A549 (cell line): ENCODE measurements around the gene PSMD1. TPM values are rescaled to one million over a fixed set of nuclear protein-coding genes. Genes with fewer than 3 reads are reported as not detected.

Experiments
- ATAC-seq, 2 experiments: fragments of 200-7000 bp in 1 of 2; fragments of >200 bp in 1 of 2; cut with Nextera tagmentation in 1 of 2; cut with Tn5 transposase in 1 of 2; 3 replicates each; pipeline versions ENCODE4 v1.8.0 to v1.9.1; 2018 to 2020; ENCODE audit warnings: mild to moderate bottlenecking in 1 of 2, moderate library complexity in 1 of 2
- CTCF ChIA-PET: fragments of 300-600 bp; sonication (Branson Sonifier 250); formaldehyde crosslinking; extraction: SDS; loops from one replicate; lab custom pipeline; 2021; ENCODE audit warnings: antibody characterized with exemption, inconsistent platforms; lab: Yijun Ruan, JAX
- POLR2A ChIA-PET: fragments of 350-600 bp; formaldehyde crosslinking; extraction: SDS; loops from one replicate; lab custom pipeline; 2021; ENCODE audit warnings: antibody characterized with exemption, inconsistent platforms; lab: Yijun Ruan, JAX
- DNase-seq, 2 experiments: peaks; one replicate each; pipeline versions ENCODE4 v3.0.0 to v3.0.0-alpha.2; 2011 to 2016; ENCODE audit warnings: low read depth in 1 of 2, low spot score in 1 of 2
- FAIRE-seq: peaks from 2 replicates; lab custom pipeline; 2011; peaks lifted over from hg19 to GRCh38; lab: Jason Lieb, UNC
- H3K27ac ChIP-seq, 2 experiments: fragments of >200 bp; sonication (Bioruptor Twin); formaldehyde crosslinking; 3 replicates each; pipeline ENCODE4 v1.5.1; 2016 to 2017
- H3K4me1 ChIP-seq: fragments of >200 bp; sonication (Bioruptor Twin); formaldehyde crosslinking; 3 replicates; pipeline ENCODE4 v1.6.1; 2016
- H3K4me2 ChIP-seq: fragments of >200 bp; sonication (Bioruptor Twin); formaldehyde crosslinking; 3 replicates; pipeline ENCODE4 v1.6.1; 2016
- H3K4me3 ChIP-seq: fragments of >200 bp; sonication (Bioruptor Twin); formaldehyde crosslinking; 3 replicates; pipeline ENCODE4 v1.5.1; 2016
- H3K9me3 ChIP-seq: fragments of >200 bp; sonication (Bioruptor Twin); formaldehyde crosslinking; 3 replicates; pipeline ENCODE4 v1.6.1; 2016
- CBX2 ChIP-seq: fragments of 200-600 bp; sonication (generic); IDR thresholded peaks from 2 replicates; pipeline ENCODE4 v1.6.1; 2016; ENCODE audit warnings: low read depth, mild to moderate bottlenecking, borderline replicate concordance
- CBX8 ChIP-seq: fragments of 200-600 bp; sonication (generic); IDR thresholded peaks from 2 replicates; pipeline ENCODE4 v1.6.1; 2016
- CHD2 ChIP-seq: fragments of 150-350 bp; IDR thresholded peaks from 2 replicates; pipeline ENCODE4 v1.6.1; 2014; ENCODE audit warnings: low read length; ENCODE audit not compliant: partially characterized antibody
- EP300 ChIP-seq, 2 experiments: fragments of >200 bp; sonication (Bioruptor Twin); formaldehyde crosslinking; IDR thresholded peaks; 2 replicates in 1 of 2; 3 replicates in 1 of 2; pipeline ENCODE4 v1.6.1; 2016 to 2017
- ESRRA ChIP-seq: fragments of 150-350 bp; IDR thresholded peaks from 2 replicates; pipeline ENCODE4 v1.6.1; 2014; ENCODE audit warnings: mild to moderate bottlenecking, low read length, borderline replicate concordance
- HEYL ChIP-seq: fragments of 250-450 bp; sonication (Bioruptor Pico); IDR thresholded peaks from 2 replicates; pipeline ENCODE4 v1.8.0; 2021; ENCODE audit warnings: mild to moderate bottlenecking, moderate library complexity
- JUN ChIP-seq, 2 experiments: fragments of >200 bp; sonication (Bioruptor Twin); formaldehyde crosslinking; IDR thresholded peaks; 2 replicates in 1 of 2; 3 replicates in 1 of 2; pipeline ENCODE4 v1.6.1; 2016 to 2017
- KDM5A ChIP-seq: fragments of 200-600 bp; sonication (generic); IDR thresholded peaks from 2 replicates; pipeline ENCODE4 v1.6.1; 2016; ENCODE audit warnings: antibody characterized with exemption, mild to moderate bottlenecking
- MAZ ChIP-seq: fragments of 150-350 bp; IDR thresholded peaks from 2 replicates; pipeline ENCODE4 v1.6.1; 2014; ENCODE audit warnings: antibody characterized with exemption, low read depth, low read length, borderline replicate concordance
- MYC ChIP-seq: IDR thresholded peaks from 2 replicates; pipeline ENCODE4 v1.6.1; 2012; ENCODE audit warnings: mild to moderate bottlenecking, inconsistent platforms, low read length, improper control_type of control experiment, borderline replicate concordance
- NPAS2 ChIP-seq: fragments of 250-450 bp; sonication (Bioruptor Pico); IDR thresholded peaks from 2 replicates; pipeline ENCODE4 v1.8.0; 2022; ENCODE audit warnings: mild to moderate bottlenecking, moderate library complexity, borderline replicate concordance
- NR3C1 ChIP-seq: fragments of >200 bp; sonication (Bioruptor Twin); formaldehyde crosslinking; IDR thresholded peaks from 3 replicates; pipeline ENCODE4 v1.6.1; 2017
- PBX3 ChIP-seq: IDR thresholded peaks from 2 replicates; pipeline ENCODE4 v1.6.1; 2012
- POLR2A ChIP-seq: IDR thresholded peaks from 2 replicates; pipeline ENCODE4 v1.6.1; 2012; ENCODE audit warnings: mild to moderate bottlenecking, low read length
- RAD21 ChIP-seq, 2 experiments: fragments of >200 bp in 1 of 2; sonication (Bioruptor Twin) in 1 of 2; formaldehyde crosslinking in 1 of 2; IDR thresholded peaks in 1 of 2; conservative IDR thresholded peaks in 1 of 2; 2 replicates in 1 of 2; 3 replicates in 1 of 2; pipeline ENCODE4 v1.6.1; 2012 to 2018; ENCODE audit warnings: inconsistent platforms in 1 of 2
- RCOR1 ChIP-seq: fragments of 150-350 bp; IDR thresholded peaks from 2 replicates; pipeline ENCODE4 v1.6.1; 2014; ENCODE audit warnings: antibody characterized with exemption, low read length, low read depth
- RFX5 ChIP-seq: fragments of 450-650 bp; IDR thresholded peaks from 2 replicates; pipeline ENCODE4 v1.7.1; 2014; ENCODE audit warnings: antibody characterized with exemption, mild to moderate bottlenecking, moderate library complexity
- SREBF2 ChIP-seq: fragments of 450-650 bp; IDR thresholded peaks from 2 replicates; pipeline ENCODE4 v1.6.1; 2014; ENCODE audit warnings: mild to moderate bottlenecking, moderate library complexity
- ZC3H11A ChIP-seq: fragments of 450-650 bp; IDR thresholded peaks from 2 replicates; pipeline ENCODE4 v1.6.1; 2014; ENCODE audit warnings: antibody characterized with exemption, mild to moderate bottlenecking
- ZSCAN20 ChIP-seq: fragments of 250-450 bp; sonication (Bioruptor Pico); IDR thresholded peaks from 2 replicates; pipeline ENCODE4 v1.8.0; 2022; ENCODE audit warnings: mild to moderate bottlenecking, moderate library complexity
- whole genome bisulfite sequencing: methylation state at CpG from one replicate; pipeline ENCODE4 v1.1.6; 2017; ENCODE audit errors: missing lambda C conversion rate; 5-methylcytosine and 5-hydroxymethylcytosine counted together
- polyA plus RNA-seq, 4 experiments: library from polyadenylated mRNA; depleted of rRNA in 3 of 4; stranded (reverse); fragments of >200 nt; fragmentation: RNase III in 1 of 4; extraction: RNeasy Plus Mini Kit Qiagen cat#74134 plus additional on column Dnase treatment in 1 of 4; gene quantifications; 2 replicates in 3 of 4; 3 replicates in 1 of 4; pipeline ENCODE4 v1.2.3, GENCODE V29; 2011 to 2017
- TF ChIP-seq, protein P1 (sequence below): fragments of 250-450 bp; sonication (Bioruptor Pico); IDR thresholded peaks from 2 replicates; pipeline ENCODE4 v1.5.0; 2021; ENCODE audit warnings: mild to moderate bottlenecking, moderate library complexity, borderline replicate concordance
- TF ChIP-seq, protein P2 (sequence below): fragments of 150-350 bp; IDR thresholded peaks from 2 replicates; pipeline ENCODE4 v1.6.1; 2014; ENCODE audit warnings: low read depth, mild to moderate bottlenecking, low read length
- TF ChIP-seq, protein P3 (sequence below): fragments of 200-600 bp; sonication (generic); IDR thresholded peaks from 2 replicates; pipeline ENCODE4 v1.6.1; 2016; ENCODE audit warnings: antibody characterized with exemption, mild to moderate bottlenecking, moderate library complexity

Gene PSMD1
- polyA plus RNA-seq, 2 of the 4 experiments (the other 2 are of a cell fraction) = 122 to 248 TPM

DNA sequence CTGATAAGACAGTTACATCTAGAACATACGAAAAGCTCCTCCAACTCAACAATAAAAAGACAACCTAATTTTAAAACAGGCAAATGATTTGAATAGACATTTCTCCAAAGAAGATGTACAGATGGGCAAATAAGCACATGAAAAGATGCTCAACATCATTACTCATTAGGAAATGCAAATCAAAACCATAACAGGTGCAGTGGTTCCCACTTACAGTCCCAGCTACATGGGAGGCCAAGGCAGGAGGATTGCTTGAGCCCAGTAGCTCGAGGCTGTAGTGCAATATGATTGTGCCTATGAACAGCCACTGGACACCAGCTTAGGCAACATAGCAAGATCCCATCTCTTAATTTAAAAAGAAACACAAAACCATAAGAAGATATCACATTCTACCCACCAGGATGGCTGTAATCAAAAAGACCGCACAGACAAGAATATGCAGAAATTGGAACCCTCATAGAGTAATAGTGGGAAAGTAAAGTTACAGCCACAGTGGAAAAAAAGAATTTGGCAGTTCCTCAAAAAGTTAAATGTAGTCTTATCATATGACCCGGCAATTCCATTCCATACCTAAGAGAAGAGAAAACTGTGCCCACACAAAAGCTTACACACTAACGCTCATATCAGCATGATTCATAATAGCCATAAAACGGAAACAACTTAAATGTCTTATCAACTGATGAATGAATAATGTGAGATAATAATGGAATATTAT lies 111.2 kb downstream of the PSMD1 start (continued):
- TF ChIP-seq PBX3 (no peak), POLR2A (no peak)

- FAIRE-seq (no peak), DNase-seq (no peak), ATAC-seq (no peak)
- ChIA-PET POLR2A (no interaction called here), CTCF (interaction anchor here (1.5 kb wide), 1 partner anchor 14 kb away, joined by 4 read pairs; no protein-coding TSS in a partner anchor)
- Histone ChIP-seq H3K4me2 (no peak overlapping the region), H3K9me3 (no peaks in the 10 kb centered on the region), H3K4me1 (no peaks in the 10 kb centered on the region), H3K4me3 (no peak overlapping the region), H3K27ac (no peak overlapping the region)
- 91% methylated on average over 4 of the region's 4 CpGs for whole genome bisulfite sequencing
- no peak for TF ChIP-seq CHD2
- TF ChIP-seq EP300 (IDR thresholded peaks at IDR 0.05) = no peak
- no peak for TF ChIP-seq ZSCAN20 (CRISPR knock-in tag)
- no peak for TF ChIP-seq ZC3H11A
- TF ChIP-seq, protein P1, sequence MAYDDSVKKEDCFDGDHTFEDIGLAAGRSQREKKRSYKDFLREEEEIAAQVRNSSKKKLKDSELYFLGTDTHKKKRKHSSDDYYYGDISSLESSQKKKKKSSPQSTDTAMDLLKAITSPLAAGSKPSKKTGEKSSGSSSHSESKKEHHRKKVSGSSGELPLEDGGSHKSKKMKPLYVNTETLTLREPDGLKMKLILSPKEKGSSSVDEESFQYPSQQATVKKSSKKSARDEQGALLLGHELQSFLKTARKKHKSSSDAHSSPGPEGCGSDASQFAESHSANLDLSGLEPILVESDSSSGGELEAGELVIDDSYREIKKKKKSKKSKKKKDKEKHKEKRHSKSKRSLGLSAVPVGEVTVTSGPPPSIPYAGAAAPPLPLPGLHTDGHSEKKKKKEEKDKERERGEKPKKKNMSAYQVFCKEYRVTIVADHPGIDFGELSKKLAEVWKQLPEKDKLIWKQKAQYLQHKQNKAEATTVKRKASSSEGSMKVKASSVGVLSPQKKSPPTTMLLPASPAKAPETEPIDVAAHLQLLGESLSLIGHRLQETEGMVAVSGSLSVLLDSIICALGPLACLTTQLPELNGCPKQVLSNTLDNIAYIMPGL (CRISPR knock-in tag) = no peak
- TF ChIP-seq RCOR1 = no peak
- TF ChIP-seq ESRRA = no peak
- no peak for TF ChIP-seq CBX2
- TF ChIP-seq, protein P2, sequence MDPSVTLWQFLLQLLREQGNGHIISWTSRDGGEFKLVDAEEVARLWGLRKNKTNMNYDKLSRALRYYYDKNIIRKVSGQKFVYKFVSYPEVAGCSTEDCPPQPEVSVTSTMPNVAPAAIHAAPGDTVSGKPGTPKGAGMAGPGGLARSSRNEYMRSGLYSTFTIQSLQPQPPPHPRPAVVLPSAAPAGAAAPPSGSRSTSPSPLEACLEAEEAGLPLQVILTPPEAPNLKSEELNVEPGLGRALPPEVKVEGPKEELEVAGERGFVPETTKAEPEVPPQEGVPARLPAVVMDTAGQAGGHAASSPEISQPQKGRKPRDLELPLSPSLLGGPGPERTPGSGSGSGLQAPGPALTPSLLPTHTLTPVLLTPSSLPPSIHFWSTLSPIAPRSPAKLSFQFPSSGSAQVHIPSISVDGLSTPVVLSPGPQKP = no peak
- TF ChIP-seq, all 56 proteins: peak for 0
These were observed 111.9 kb downstream of the PSMD1 start for GRCh38 chr2:231168460-231169139.

- Histone ChIP-seq H3K4me3 (no peak overlapping the region), H3K4me1 (no peaks in the 10 kb centered on the region), H3K27ac (no peak overlapping the region), H3K9me3 (no peaks in the 10 kb centered on the region), H3K4me2 (no peak overlapping the region)
- DNase-seq (no peak), FAIRE-seq (no peak), ATAC-seq (no peak)
- no peak for TF ChIP-seq RFX5
- no peak for TF ChIP-seq RAD21 (conservative IDR thresholded peaks at IDR 0.05 in 1 of 2, IDR thresholded peaks at IDR 0.05 in 1 of 2)
- no peak for TF ChIP-seq HEYL
- no peak for TF ChIP-seq KDM5A
- no peak for TF ChIP-seq SREBF2
- TF ChIP-seq NR3C1 = no peak
- TF ChIP-seq POLR2A = no peak
- no peak for TF ChIP-seq MAZ
- TF ChIP-seq PBX3 = no peak
- TF ChIP-seq, protein P3, sequence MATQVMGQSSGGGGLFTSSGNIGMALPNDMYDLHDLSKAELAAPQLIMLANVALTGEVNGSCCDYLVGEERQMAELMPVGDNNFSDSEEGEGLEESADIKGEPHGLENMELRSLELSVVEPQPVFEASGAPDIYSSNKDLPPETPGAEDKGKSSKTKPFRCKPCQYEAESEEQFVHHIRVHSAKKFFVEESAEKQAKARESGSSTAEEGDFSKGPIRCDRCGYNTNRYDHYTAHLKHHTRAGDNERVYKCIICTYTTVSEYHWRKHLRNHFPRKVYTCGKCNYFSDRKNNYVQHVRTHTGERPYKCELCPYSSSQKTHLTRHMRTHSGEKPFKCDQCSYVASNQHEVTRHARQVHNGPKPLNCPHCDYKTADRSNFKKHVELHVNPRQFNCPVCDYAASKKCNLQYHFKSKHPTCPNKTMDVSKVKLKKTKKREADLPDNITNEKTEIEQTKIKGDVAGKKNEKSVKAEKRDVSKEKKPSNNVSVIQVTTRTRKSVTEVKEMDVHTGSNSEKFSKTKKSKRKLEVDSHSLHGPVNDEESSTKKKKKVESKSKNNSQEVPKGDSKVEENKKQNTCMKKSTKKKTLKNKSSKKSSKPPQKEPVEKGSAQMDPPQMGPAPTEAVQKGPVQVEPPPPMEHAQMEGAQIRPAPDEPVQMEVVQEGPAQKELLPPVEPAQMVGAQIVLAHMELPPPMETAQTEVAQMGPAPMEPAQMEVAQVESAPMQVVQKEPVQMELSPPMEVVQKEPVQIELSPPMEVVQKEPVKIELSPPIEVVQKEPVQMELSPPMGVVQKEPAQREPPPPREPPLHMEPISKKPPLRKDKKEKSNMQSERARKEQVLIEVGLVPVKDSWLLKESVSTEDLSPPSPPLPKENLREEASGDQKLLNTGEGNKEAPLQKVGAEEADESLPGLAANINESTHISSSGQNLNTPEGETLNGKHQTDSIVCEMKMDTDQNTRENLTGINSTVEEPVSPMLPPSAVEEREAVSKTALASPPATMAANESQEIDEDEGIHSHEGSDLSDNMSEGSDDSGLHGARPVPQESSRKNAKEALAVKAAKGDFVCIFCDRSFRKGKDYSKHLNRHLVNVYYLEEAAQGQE = no peak
- no peak for TF ChIP-seq CBX8
- no peak for TF ChIP-seq ZSCAN20 (CRISPR knock-in tag)
- TF ChIP-seq JUN (IDR thresholded peaks at IDR 0.05) = no peak
- TF ChIP-seq MYC = no peak
- TF ChIP-seq NPAS2 = no peak
- ChIA-PET POLR2A (no interaction called here), CTCF (no interaction called here)
- WGBS = 76% methylated on average over 3 of the region's 3 CpGs
These were observed 112.8 kb downstream of the PSMD1 start for GRCh38 chr2:231169488-231169887.
